Activated naive CD4-positive, alpha-beta T cell treated with anti-CD3 and anti-CD28 coated beads, Interleukin-2, amount 50 U/mL, for 24 hours (primary cell): ENCODE measurements around the gene MAPT.
A peak's percentile ranks its signal among the peaks of the same experiment; 100 is the strongest.

Experiments
- H3K27ac Mint-ChIP-seq: one replicate; pipeline ENCODE4 v1.8.0; 2021; ENCODE audit warnings: mild to moderate bottlenecking, mixed read lengths
- H3K27me3 Mint-ChIP-seq: one replicate; pipeline ENCODE4 v1.8.0; 2021; ENCODE audit warnings: mixed read lengths
- H3K36me3 Mint-ChIP-seq: one replicate; pipeline ENCODE4 v1.8.0; 2021; ENCODE audit warnings: mixed read lengths
- H3K4me1 Mint-ChIP-seq: one replicate; pipeline ENCODE4 v1.8.0; 2021; ENCODE audit warnings: mixed read lengths
- H3K4me3 Mint-ChIP-seq: one replicate; pipeline ENCODE4 v1.8.0; 2021; ENCODE audit warnings: mild to moderate bottlenecking, mixed read lengths
- H3K9me3 Mint-ChIP-seq: one replicate; pipeline ENCODE4 v1.8.0; 2021; ENCODE audit warnings: mixed read lengths

The MAPT gene

DNA sequence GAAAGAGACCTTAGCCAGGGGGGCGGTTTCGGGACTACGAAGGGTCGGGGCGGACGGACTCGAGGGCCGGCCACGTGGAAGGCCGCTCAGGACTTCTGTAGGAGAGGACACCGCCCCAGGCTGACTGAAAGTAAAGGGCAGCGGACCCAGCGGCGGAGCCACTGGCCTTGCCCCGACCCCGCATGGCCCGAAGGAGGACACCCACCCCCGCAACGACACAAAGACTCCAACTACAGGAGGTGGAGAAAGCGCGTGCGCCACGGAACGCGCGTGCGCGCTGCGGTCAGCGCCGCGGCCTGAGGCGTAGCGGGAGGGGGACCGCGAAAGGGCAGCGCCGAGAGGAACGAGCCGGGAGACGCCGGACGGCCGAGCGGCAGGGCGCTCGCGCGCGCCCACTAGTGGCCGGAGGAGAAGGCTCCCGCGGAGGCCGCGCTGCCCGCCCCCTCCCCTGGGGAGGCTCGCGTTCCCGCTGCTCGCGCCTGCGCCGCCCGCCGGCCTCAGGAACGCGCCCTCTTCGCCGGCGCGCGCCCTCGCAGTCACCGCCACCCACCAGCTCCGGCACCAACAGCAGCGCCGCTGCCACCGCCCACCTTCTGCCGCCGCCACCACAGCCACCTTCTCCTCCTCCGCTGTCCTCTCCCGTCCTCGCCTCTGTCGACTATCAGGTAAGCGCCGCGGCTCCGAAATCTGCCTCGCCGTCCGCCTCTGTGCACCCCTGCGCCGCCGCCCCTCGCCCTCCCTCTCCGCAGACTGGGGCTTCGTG lies at the start of gene MAPT:
TSS of gene MAPT (plus strand) at position 533 of the 763 bp plus-strand sequence. CDS start 67,784 bp downstream, outside the sequence.
- Mint-ChIP-seq H3K36me3 (no peaks in the 10 kb centered on the region), H3K4me1 (peaks cover 27% of the 10 kb centered on the region), H3K9me3 (no peaks in the 10 kb centered on the region), H3K4me3 (peak within 1 kb of the TSS; percentile 88), H3K27me3 (peaks cover 15% of the 10 kb centered on the region), H3K27ac (peak within 1 kb of the TSS; percentile 70)

DNA sequence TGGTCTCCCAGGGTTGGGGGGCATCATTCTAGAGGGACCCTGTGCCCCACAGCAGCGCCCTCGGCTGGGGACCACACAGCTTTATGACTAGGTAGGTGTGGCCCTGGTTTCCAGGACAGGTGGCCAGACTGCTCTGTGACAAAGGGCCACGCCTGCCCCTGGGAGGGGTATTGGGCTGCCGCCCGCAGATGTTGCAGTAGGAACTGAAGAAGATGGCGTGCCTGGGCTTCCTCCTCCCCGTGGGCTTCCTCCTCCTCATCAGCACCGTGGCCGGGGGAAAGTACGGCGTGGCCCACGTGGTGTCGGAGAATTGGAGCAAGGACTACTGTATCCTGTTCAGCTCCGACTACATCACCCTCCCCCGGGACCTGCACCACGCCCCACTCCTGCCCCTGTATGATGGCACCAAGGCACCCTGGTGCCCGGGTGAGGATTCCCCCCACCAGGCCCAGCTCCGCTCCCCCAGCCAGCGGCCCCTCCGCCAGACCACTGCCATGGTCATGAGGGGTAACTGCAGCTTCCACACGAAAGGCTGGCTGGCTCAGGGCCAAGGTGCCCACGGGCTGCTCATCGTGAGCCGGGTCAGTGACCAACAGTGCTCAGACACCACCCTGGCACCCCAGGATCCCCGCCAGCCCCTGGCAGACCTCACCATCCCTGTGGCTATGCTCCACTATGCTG lies 49.5 kb upstream of the MAPT start, which contains the start of gene SPPL2C:
TSS of gene SPPL2C (plus strand) at position 187 of the 681 bp plus-strand sequence. CDS start at position 213, 26 bp downstream.
- no peaks in the 10 kb centered on the region for H3K27me3 Mint-ChIP-seq
- no peak within 1 kb of the TSS for H3K4me3 Mint-ChIP-seq
- H3K4me1 Mint-ChIP-seq = no peaks in the 10 kb centered on the region
- H3K36me3 Mint-ChIP-seq = no peaks in the 10 kb centered on the region
- no peaks in the 10 kb centered on the region for H3K9me3 Mint-ChIP-seq
- H3K27ac Mint-ChIP-seq = no peak within 1 kb of the TSS

DNA sequence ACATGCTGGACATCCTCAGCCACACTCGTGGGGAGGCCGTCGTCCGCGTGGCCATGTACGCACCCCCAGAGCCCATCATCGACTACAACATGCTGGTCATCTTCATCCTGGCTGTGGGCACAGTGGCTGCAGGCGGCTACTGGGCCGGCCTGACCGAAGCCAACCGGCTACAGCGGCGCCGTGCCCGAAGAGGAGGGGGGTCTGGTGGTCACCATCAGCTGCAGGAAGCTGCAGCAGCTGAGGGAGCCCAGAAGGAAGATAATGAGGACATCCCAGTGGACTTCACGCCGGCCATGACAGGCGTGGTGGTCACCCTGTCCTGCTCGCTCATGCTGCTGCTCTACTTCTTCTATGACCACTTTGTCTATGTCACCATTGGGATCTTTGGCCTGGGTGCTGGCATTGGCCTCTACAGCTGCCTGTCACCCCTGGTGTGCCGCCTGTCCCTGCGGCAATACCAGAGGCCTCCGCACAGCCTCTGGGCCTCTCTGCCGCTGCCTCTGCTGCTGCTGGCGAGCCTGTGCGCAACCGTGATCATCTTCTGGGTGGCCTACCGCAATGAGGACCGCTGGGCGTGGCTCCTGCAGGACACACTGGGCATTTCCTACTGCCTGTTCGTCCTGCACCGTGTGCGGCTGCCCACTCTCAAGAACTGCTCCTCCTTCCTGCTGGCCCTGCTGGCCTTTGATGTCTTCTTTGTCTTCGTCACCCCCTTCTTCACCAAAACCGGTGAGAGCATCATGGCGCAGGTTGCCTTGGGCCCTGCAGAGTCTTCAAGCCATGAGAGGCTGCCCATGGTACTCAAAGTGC lies 48.8 kb upstream of the MAPT start:
- no peaks in the 10 kb centered on the region for H3K27me3 Mint-ChIP-seq
- no peak overlapping the region for H3K27ac Mint-ChIP-seq
- no peaks in the 10 kb centered on the region for H3K36me3 Mint-ChIP-seq
- no peaks in the 10 kb centered on the region for H3K4me1 Mint-ChIP-seq
- H3K4me3 Mint-ChIP-seq = no peak overlapping the region
- H3K9me3 Mint-ChIP-seq = no peaks in the 10 kb centered on the region

DNA sequence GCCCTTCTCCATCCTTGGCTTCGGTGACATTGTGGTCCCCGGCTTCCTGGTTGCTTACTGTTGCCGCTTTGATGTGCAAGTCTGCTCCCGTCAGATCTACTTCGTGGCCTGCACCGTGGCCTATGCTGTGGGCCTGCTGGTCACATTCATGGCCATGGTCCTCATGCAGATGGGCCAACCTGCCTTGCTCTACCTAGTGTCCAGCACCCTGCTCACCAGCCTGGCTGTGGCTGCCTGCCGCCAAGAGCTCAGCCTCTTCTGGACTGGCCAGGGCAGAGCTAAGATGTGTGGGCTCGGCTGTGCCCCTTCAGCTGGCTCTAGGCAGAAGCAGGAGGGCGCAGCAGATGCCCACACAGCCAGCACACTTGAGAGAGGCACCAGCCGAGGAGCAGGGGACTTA lies 48.1 kb upstream of the MAPT start:
- no peaks in the 10 kb centered on the region for H3K27me3 Mint-ChIP-seq
- H3K9me3 Mint-ChIP-seq = no peaks in the 10 kb centered on the region
- H3K4me1 Mint-ChIP-seq = no peaks in the 10 kb centered on the region
- no peaks in the 10 kb centered on the region for H3K36me3 Mint-ChIP-seq
- H3K4me3 Mint-ChIP-seq = no peak overlapping the region
- no peak overlapping the region for H3K27ac Mint-ChIP-seq

DNA sequence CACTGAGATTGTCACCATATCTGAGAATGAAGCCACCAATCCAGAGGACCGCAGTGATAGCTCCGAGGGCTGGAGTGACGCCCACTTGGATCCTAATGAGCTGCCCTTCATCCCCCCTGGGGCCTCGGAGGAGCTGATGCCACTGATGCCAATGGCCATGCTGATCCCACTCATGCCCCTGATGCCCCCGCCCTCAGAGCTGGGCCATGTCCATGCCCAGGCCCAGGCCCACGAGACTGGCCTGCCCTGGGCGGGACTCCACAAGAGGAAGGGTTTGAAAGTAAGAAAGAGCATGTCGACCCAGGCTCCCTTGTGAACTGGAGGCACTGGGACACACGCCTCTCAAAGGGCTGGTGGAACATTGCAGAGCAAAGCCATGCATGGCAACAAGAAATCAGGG lies 47.7 kb upstream of the MAPT start:
- Mint-ChIP-seq H3K4me3 (no peak overlapping the region), H3K36me3 (no peaks in the 10 kb centered on the region), H3K9me3 (no peaks in the 10 kb centered on the region), H3K27me3 (no peaks in the 10 kb centered on the region), H3K4me1 (no peaks in the 10 kb centered on the region), H3K27ac (no peak overlapping the region)

DNA sequence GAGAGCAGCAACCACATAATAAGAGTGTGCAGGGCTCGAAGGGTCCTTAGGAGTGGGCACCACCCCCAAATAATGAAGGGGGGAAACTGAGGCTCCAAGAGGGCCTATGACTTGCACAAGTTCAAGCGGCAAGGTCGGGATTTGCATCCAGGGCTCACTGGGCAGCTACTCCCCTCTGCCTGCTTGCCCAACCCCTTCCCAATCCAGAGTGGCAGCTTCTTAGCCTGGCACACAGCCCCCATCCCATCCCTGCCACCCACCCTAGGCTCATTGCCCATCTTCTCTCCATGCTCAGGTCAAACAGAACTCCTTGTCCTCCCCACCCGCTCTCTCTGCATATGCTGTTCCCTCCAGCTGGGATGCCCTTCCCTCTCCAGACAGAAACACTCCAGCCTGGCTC lies 47.3 kb upstream of the MAPT start:
- Mint-ChIP-seq H3K4me3 (no peak overlapping the region), H3K9me3 (no peaks in the 10 kb centered on the region), H3K27ac (no peak overlapping the region), H3K27me3 (no peaks in the 10 kb centered on the region), H3K4me1 (no peaks in the 10 kb centered on the region), H3K36me3 (no peaks in the 10 kb centered on the region)

DNA sequence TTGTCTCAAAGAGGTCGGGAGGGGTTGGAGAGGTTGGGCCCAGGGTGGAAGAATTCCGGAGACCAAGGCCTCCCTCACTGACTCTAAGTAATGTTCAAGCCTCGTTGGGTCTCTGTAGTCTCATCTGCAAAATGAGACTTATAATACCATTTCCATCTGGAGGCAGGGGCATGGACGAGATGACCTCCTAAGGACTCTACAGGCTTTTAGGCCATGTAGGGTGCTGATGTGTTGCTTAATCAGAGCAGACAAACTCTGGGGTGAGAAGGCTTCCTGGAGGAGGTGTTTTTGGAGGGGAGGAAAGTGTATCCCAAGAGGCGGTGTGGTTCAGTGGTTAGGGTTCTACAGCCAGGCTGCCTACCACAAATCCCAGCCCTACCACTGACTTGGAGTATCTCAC lies 46.6 kb upstream of the MAPT start:
- H3K27ac Mint-ChIP-seq = no peak overlapping the region
- no peak overlapping the region for H3K4me3 Mint-ChIP-seq
- no peaks in the 10 kb centered on the region for H3K9me3 Mint-ChIP-seq
- H3K36me3 Mint-ChIP-seq = no peaks in the 10 kb centered on the region
- H3K4me1 Mint-ChIP-seq = peaks cover 4% of the 10 kb centered on the region
- peaks cover 1% of the 10 kb centered on the region for H3K27me3 Mint-ChIP-seq

DNA sequence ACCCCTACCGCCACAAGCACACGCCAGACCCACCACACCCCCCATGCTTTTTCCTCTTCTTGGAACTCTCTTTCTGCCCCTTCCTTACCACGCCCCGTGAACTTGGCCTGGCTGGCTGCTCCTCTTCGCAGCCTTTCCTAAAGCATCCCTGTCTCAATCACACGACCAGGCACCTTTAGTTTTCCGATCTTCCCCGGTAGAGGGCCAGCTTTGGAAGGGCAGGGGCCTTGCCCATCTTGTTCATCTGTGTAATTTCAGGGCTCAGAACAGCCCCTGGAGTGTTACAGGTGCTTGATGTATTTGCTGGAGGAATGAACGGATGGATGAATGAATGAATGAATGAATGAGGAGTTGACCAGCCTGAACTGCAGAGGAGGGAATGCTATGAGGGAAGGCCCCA lies 45.9 kb upstream of the MAPT start:
- Mint-ChIP-seq H3K27me3 (peaks cover 4% of the 10 kb centered on the region), H3K27ac (no peak overlapping the region), H3K4me3 (no peak overlapping the region), H3K4me1 (peaks cover 4% of the 10 kb centered on the region), H3K36me3 (no peaks in the 10 kb centered on the region), H3K9me3 (no peaks in the 10 kb centered on the region)

DNA sequence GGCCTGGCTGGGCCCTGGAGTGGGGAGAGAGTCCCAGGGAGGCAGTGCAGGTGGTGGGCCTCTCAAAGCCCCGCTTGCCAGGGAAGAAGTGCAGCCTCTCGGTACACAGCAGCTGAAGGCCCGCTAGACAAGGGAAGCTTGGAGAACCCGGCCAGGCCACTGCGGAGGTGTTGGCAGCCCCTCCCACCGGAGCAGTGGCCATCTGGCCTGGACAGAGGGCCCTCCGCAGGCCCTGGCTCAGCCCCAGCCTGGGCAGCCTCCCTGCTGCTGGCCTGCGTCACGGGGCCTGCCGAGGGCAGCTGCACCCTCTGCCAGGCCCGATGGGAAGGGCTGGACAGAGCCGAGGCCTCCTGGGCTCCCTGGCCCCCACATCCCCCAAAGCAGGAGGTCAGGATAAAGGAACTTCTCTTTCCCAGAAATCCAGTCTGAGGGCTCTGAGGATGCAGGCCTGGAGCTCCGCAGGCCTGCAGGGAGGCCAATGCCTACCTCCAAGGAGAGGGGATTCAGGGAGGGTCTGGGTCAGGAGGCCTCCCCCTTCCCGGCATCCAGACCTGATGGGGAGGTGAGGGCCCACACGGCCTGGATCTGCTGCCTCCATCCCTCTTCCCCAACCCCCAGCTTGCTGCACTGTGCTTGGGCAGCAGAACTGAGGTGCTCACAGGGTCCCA lies 45.4 kb upstream of the MAPT start:
- no peak overlapping the region for H3K4me3 Mint-ChIP-seq
- H3K27ac Mint-ChIP-seq = no peak overlapping the region
- H3K27me3 Mint-ChIP-seq = peaks cover 4% of the 10 kb centered on the region
- no peaks in the 10 kb centered on the region for H3K36me3 Mint-ChIP-seq
- H3K4me1 Mint-ChIP-seq = peaks cover 4% of the 10 kb centered on the region
- H3K9me3 Mint-ChIP-seq = no peaks in the 10 kb centered on the region

DNA sequence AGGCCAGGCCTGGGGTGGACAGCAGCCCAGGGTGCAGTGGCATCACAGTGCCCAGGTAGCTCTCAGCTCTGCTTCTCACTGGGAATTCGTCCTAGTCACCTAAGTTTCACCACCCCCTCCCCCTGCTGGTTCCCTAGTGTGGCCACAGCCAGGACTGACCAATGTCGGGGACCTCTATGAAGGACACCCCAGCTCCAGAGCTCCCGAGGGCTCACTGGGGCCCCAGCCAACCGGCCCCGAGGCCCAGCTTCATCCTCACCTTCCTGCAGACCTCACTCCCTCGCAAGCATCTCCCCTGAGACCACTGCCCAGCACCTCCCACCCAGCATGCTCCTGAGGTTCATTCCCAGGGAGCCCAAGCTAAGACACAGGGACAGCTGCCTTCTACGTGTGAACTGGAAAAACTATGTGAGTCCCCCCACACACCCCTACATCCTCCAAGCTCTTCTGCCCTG lies 44.8 kb upstream of the MAPT start:
- no peaks in the 10 kb centered on the region for H3K9me3 Mint-ChIP-seq
- peaks cover 1% of the 10 kb centered on the region for H3K36me3 Mint-ChIP-seq
- H3K4me3 Mint-ChIP-seq = no peak overlapping the region
- peaks cover 4% of the 10 kb centered on the region for H3K27me3 Mint-ChIP-seq
- H3K27ac Mint-ChIP-seq = no peak overlapping the region
- peaks cover 4% of the 10 kb centered on the region for H3K4me1 Mint-ChIP-seq

DNA sequence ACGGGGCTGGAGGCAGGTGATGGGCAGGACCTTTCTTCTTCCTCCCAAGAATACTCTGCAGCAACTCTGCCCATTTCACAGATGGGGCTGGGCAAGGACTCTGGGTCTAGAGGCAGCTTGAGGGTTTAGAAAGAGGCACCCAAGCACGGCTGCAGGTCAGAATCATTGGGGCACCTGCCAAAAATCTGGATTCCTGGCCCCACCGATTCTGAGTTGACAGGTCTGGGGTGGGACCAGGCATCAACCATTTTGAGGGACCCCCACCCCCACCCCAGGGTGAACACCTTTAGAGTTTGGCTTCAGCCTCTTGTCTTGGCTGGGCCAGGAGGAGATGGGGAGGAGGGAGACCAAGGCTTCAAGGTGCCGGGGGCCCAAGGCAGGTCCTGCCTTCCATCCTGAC lies 44.3 kb upstream of the MAPT start:
- Mint-ChIP-seq H3K27me3 (peaks cover 4% of the 10 kb centered on the region), H3K36me3 (peaks cover 1% of the 10 kb centered on the region), H3K4me1 (peaks cover 4% of the 10 kb centered on the region), H3K27ac (no peak overlapping the region), H3K9me3 (no peaks in the 10 kb centered on the region), H3K4me3 (no peak overlapping the region)

DNA sequence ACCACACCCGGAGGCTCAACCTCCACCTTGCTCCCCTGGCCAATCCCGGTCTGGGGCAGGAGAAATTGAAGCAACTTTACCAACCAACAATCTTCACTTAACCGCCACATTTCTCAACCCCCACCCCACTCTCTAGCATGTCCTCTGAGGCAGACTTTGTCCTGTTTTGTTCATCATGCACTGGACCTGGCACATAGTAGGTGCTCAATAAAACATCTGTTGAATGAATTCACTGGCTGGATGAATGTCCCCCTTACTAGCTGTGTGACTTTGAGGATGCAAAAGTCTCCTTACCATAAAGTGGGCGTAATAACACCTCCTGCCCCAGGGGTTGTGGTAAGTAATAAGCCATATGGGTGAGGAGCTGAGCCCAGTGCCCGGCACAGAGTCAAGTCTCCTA lies 43.9 kb upstream of the MAPT start:
- peaks cover 4% of the 10 kb centered on the region for H3K27me3 Mint-ChIP-seq
- peaks cover 1% of the 10 kb centered on the region for H3K36me3 Mint-ChIP-seq
- no peaks in the 10 kb centered on the region for H3K9me3 Mint-ChIP-seq
- H3K4me1 Mint-ChIP-seq = peaks cover 4% of the 10 kb centered on the region
- H3K4me3 Mint-ChIP-seq = no peak overlapping the region
- no peak overlapping the region for H3K27ac Mint-ChIP-seq

DNA sequence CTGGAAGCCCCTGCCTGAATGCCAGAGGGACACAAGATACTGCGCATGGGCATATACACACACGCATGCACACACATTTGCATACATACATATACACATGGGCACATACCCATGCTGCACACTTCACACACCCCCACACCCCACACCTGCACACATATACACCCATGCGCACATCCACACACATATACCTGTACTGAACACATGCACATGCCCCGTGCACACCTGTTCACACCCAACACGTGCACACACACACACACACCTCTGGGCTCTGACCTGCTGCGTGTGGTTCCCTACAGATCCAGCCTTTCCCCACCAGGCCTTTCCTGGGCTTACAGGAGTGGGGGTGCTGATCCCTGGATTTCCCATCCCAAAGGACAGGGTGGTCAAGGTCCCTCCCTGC lies 43.3 kb upstream of the MAPT start:
- Mint-ChIP-seq H3K27ac (no peak overlapping the region), H3K9me3 (no peaks in the 10 kb centered on the region)

DNA sequence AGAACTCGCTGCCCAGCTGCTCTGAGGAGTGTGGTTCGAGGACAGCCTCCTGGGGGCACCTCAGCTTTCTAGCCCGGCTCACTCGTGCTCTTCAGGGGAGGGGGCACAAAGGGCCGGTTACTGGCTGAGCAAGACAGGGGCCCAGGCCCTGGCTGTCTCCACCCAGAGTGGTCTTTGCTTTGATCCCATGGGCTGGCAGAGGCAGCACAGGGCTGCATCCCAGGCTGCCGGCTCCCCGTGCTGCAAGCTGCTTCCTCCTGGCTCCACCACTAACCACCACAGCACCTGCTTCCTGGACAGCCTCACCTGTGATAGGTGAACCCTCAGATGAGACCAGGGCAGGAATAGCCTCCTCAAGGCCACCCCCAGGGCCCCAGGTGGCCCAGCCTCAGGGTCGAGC lies 42.9 kb upstream of the MAPT start:
- H3K9me3 Mint-ChIP-seq = no peaks in the 10 kb centered on the region
- H3K27ac Mint-ChIP-seq = no peak overlapping the region
- H3K4me3 Mint-ChIP-seq = no peak overlapping the region
- peaks cover 1% of the 10 kb centered on the region for H3K36me3 Mint-ChIP-seq
- peaks cover 4% of the 10 kb centered on the region for H3K27me3 Mint-ChIP-seq
- peaks cover 4% of the 10 kb centered on the region for H3K4me1 Mint-ChIP-seq

More for the DNA sequence above, 43.3 kb upstream of the MAPT start:
- Mint-ChIP-seq H3K27me3 (peaks cover 4% of the 10 kb centered on the region), H3K4me1 (peaks cover 4% of the 10 kb centered on the region), H3K36me3 (peaks cover 1% of the 10 kb centered on the region), H3K4me3 (no peak overlapping the region)

DNA sequence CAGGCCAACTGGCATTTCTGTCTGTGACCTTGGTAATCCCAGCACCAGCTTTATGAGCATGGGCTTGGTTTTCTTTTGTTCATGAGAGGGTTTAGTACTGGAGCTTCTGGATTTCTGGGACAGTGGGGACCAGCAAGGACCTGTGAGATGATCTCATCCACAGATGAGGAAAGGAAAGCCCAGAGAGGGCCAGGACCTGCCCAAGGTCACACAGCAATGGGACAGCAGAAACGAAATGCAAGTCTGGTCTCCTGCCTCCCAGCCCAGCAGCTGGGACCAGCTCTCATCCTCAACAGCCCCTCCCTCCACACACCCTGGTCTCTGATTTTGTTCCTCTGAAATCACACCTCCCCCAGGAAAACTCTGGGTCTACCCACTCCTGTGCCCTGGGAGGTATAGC lies 42.5 kb upstream of the MAPT start:
- Mint-ChIP-seq H3K36me3 (peaks cover 1% of the 10 kb centered on the region), H3K4me1 (peaks cover 4% of the 10 kb centered on the region), H3K27me3 (peaks cover 4% of the 10 kb centered on the region), H3K27ac (no peak overlapping the region), H3K9me3 (no peaks in the 10 kb centered on the region), H3K4me3 (no peak overlapping the region)
